ENCODE data around the gene ZBED6.
"Not testable (repeated sequence)": the region's sequence is repeated elsewhere in the genome, so short reads cannot be mapped to it uniquely, and the experiment has no call there.

The ZBED6 gene, protein sequence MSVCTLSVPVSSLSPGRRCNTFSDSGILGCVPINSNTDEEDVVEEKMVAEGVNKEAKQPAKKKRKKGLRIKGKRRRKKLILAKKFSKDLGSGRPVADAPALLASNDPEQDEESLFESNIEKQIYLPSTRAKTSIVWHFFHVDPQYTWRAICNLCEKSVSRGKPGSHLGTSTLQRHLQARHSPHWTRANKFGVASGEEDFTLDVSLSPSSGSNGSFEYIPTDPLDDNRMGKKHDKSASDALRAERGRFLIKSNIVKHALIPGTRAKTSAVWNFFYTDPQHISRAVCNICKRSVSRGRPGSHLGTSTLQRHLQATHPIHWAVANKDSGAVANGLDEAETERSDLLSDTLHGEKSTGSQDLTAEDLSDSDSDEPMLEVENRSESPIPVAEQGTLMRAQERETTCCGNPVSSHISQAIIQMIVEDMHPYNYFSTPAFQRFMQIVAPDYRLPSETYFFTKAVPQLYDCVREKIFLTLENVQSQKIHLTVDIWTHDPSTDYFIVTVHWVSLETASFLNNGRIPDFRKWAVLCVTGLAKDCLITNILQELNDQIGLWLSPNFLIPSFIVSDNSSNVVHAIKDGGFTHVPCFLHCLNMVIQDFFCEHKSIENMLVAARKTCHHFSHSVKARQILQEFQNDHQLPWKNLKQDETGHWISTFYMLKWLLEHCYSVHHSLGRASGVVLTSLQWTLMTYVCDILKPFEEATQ (N-terminal part only)

DNA sequence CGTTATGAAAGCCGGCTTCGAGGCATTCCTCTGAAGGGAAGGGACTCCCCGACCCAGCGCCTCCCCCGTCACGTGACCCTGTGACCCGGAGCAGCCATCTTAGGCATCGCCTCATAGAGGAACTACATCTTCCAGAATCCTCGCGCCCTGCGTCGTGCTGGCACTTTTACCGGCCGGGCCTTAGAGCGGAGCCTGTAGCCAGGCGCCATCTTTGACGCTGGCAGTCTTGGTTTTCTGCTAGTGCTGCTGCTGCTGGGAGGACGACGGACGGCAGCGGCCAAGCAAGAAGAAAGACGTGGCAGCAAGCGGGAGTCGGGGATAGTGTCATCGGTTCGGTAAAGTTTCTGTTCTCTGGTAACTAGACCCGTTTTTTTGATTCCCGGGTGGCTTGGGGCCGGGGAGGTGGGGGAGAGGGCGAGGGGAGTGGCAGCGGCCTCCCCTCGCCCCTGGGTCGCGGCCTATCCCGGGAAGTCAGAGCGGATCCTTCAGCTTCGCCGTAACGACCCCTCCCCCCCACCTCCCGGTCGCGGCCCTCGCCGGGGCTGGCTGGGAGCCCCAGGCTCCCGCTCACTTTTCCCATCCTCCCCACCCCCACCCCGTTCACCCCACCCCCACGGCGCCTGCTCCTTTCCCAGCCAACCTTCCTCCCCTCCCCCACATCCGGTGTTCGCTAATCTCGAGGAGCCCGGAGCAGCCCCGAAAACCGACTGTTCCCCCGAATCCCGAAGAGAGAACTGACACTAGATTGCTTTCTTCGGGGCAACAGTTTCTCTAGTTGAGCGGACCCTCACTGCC, at the start of gene ZBED6, which contains the start of gene ZC3H11A:
Gene ZBED6, plus strand, starts transcription at position 183 of the 795 bp plus-strand sequence. CDS start 1,900 bp downstream, outside the sequence.
Gene ZC3H11A, plus strand, starts transcription at position 183 of the 795 bp plus-strand sequence. CDS start 21,448 bp downstream, outside the sequence.
- H3K27ac ChIP-seq = peak within 1 kb of the TSS; percentile 97
- ChIA-PET CTCF (no interaction called here), POLR2A (ENCODE audit: low non-redundant PET) (no interaction called here)
- peak; percentile 100 for DNase-seq (ENCODE audit: low spot score)
- TF ChIP-seq, protein P1, sequence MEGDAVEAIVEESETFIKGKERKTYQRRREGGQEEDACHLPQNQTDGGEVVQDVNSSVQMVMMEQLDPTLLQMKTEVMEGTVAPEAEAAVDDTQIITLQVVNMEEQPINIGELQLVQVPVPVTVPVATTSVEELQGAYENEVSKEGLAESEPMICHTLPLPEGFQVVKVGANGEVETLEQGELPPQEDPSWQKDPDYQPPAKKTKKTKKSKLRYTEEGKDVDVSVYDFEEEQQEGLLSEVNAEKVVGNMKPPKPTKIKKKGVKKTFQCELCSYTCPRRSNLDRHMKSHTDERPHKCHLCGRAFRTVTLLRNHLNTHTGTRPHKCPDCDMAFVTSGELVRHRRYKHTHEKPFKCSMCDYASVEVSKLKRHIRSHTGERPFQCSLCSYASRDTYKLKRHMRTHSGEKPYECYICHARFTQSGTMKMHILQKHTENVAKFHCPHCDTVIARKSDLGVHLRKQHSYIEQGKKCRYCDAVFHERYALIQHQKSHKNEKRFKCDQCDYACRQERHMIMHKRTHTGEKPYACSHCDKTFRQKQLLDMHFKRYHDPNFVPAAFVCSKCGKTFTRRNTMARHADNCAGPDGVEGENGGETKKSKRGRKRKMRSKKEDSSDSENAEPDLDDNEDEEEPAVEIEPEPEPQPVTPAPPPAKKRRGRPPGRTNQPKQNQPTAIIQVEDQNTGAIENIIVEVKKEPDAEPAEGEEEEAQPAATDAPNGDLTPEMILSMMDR (conservative IDR thresholded peaks at IDR 0.05; ENCODE audit: low read depth) = no peak

DNA sequence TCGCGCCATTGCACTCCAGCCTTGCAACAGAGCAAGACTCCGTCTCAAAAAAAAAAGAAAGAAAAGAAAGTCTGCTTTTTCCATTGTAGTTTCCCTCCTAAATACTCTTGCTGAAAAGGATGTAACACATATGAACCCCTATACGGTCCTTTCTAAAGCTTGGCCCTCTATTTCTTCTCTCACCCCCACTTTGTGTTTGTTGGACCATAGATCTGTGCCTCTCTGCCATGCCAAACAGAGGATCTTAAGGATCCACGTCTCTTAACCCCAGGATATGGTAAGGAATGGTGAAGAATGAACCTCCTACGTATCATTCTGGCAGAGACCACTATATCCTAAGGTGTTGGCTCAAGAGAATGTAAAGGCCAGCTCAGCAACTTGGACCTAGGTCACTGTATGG, 49.1 kb upstream of the ZBED6 start:
- POLR2A ChIA-PET (ENCODE audit: low non-redundant PET) = no interaction called here
- no peak for DNase-seq (ENCODE audit: low spot score)
- TF ChIP-seq, protein P1 (conservative IDR thresholded peaks at IDR 0.05; ENCODE audit: low read depth) = no peak
- CTCF ChIA-PET = interaction anchor here (0.5 kb wide), 1 partner anchor 103 kb away, joined by 3 read pairs; no protein-coding TSS in a partner anchor
- H3K27ac ChIP-seq = no peak overlapping the region

DNA sequence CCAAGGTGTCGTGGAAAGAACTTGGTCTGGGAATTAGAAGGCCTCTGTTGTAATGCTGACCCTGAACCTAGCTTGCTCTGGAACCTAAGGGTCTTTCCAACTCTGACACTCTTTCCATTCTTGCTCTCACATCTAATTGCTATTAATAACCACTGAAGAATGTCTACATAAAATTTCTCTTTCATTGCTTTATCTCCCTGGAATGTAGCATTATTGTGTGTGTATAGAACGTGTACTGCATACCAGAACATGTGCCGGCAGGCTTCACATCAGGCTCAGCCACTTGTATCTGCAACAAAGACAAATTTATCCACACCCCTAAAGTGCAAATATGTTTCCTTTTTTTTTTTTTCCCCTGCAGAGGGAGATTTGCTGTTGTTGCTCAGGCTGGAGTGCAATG, 44.4 kb upstream of the ZBED6 start:
- TF ChIP-seq, protein P1 (conservative IDR thresholded peaks at IDR 0.05; ENCODE audit: low read depth) = no peak
- H3K27ac ChIP-seq = peak overlapping the region; percentile 91
- ChIA-PET CTCF (interaction anchor here (0.5 to 1.0 kb wide), 10 partner anchors 12 to 1483 kb away, joined by 3 to 8 read pairs (median 4); no protein-coding TSS in a partner anchor), POLR2A (ENCODE audit: low non-redundant PET) (no interaction called here)
- DNase-seq (ENCODE audit: low spot score) = peak; percentile 94

DNA sequence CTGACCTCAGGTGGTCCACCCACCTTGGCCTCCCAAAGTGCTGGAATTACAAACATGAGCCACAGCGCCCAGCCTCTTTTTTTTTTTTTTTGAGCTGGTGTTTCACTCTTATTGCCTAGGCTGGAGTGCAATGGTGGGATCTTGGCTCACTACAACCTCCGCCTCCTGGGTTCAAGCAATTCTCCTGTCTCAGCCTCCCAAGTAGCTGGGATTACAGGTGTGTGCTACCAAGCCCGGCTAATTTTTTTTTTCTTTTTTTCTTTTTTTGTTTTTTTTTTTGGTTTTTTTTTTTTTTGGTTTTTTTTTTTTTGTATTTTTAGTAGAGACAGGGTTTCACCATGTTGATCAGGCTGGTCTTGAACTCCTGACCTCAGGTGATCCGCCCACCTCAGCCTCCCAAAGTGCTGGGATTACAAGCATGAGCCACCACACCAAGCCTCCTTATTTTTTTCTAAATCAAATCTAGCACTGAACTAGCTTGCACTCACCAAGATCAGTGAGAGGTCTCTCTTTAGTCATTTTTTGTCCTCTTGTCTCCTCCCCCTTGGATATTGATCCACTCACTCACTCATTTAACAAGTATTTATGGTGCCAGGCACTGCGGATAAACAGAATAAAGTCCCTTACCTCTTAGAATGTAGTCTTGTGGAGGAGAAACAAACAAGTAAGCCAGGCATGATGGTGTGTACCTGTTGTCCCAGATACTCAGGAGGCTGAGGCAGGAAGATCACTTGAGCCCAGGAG, 43.6 kb upstream of the ZBED6 start:
- ChIA-PET POLR2A (ENCODE audit: low non-redundant PET) (interaction anchor here (0.6 kb wide), 1 partner anchor 81 kb away, joined by 4 read pairs; no protein-coding TSS in a partner anchor), CTCF (interaction anchor here (0.6 to 1.0 kb wide), 8 partner anchors 11 to 1483 kb away, joined by 3 to 8 read pairs (median 4); no protein-coding TSS in a partner anchor)
- H3K27ac ChIP-seq = peak overlapping the region; percentile 91
- DNase-seq (ENCODE audit: low spot score) = not testable (repeated sequence)

DNA sequence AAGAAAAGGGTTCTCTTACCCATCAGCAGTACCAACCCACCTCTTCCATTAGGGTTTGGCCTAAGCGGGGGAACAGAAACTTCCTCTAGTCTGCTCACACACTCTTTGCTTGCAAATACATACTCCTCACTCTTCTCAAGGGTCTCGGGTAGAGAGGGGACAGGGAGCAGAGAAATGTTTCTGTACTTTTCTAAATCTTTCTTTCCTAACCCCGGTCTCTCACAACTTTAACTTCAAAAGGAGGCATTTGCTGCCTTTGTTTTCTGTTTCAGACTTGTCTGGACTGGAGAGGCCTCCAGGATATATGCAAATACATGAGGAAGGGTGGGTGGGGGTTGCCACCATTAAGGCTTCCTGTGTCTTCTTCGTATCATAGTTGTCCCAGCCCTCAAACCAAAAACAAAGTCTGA, 41.0 kb upstream of the ZBED6 start:
- H3K27ac ChIP-seq = peak overlapping the region; percentile 62
- POLR2A ChIA-PET (ENCODE audit: low non-redundant PET) = no interaction called here
- TF ChIP-seq, protein P1 (conservative IDR thresholded peaks at IDR 0.05; ENCODE audit: low read depth) = no peak
- no peak for DNase-seq (ENCODE audit: low spot score)
- CTCF ChIA-PET = no interaction called here

DNA sequence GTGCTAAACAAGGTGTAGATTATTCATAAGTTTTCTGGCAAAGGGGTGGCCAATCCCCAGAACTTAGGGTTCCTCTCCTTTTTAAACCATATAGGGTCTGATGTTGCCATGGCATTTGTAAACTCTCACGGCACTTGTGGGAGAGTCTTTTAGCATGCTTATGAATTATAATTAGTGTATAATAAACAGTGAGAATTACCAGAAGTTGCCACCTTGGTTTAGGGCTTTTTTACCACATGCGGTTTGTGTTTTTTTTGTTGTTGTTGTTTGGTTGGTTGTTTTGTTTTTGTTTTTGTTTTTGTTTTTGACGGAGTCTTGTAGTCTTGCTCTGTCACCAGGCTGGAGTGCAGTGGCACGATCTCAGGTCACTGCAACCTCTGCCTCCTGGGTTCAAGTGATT, 39.4 kb upstream of the ZBED6 start:
- peak overlapping the region; percentile 65 for H3K27ac ChIP-seq
- TF ChIP-seq, protein P1 (conservative IDR thresholded peaks at IDR 0.05; ENCODE audit: low read depth) = no peak
- no peak for DNase-seq (ENCODE audit: low spot score)
- ChIA-PET CTCF (no interaction called here), POLR2A (ENCODE audit: low non-redundant PET) (no interaction called here)

DNA sequence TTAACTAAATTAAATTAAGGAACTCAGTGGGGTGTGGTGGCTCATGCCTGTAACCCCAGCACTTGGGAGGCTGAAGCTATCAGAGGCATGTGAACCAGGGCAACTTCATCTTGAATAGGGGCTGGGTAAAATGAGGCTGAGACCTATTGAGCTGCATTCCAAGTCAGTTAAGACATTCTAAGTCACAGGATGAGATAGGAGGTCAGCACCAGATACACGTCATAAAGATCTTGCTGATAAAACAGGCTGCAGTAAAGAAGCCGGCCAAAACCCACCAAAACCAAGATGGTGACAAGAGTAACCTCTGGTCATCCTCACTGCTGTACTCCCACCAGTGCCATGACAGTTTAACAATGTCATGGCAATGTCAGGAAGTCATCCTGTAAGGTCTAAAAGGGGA, 36.7 kb upstream of the ZBED6 start:
- DNase-seq (ENCODE audit: low spot score); POLR2A ChIA-PET (ENCODE audit: low non-redundant PET); H3K27ac ChIP-seq: not testable (repeated sequence)
- CTCF ChIA-PET = interaction anchor here (1.3 kb wide), 1 partner anchor 11 kb away, joined by 3 read pairs; no protein-coding TSS in a partner anchor

All from RWPE1 (cell line).